Pons (tissue), 1 donor: ENCODE results near the gene DEK.

Experiments used
- DNase-seq: peaks from one replicate; pipeline ENCODE4 v3.0.0-alpha.2; 2016; ENCODE audit warnings: low spot score

DEK gene

DNA sequence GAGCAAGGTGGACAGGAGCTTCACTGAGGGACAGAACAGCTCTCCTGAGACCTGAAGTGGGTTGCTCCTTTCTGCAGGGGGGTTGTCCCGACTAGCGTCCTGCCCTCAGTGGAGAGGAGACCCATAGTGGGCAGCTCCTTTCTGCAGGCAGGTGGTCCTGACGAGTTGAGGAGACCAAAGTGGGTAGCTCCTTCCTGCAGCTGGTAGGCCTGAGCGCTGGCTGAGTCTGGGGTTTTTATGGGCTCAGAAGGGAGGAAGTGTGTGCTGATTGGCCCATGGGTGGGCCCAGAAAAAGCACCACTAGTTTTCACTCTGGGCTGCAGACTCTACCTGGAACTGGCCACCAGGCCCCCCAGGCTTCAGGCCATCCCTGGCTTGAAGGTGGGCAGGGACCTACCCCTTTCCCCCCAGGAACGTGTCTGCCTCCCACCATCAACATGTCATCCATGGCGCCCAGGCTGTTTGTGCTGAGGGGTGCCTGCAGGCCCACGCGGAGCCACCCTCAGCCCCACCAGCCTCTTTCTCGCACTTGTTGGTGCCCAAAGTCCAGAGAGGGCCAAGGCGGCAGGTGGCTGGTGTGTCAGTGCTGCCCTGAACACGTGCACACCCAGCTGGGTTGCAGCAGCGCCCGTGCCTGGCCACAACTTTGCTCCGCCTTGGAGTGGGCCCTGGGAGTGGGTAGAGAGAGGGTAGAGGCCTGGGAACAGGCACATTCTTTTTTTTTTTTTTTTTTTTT lies 1.6 kb upstream of the DEK start:
- DNase-seq: no peak

DNA sequence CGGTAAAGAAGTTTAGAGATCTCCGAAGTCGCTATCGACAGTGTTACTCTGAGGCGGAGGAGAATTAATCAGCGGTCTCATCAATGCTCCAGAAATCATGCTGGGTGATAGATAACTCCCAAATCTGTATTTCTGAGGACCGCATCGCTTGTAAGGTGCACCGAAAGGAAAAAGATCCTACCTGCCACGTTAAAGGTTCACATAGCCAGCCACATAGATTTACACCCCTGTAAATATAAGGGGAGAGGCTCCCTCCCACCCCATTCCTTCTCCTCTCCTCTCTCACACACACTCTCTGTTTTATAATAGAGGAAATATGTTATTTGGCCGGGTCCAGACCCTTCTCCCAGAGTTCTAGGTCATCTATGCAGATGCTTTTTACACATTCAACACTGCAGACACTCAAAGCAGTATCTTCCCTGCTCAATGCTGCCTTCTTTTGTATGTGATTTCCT lies 620 bp upstream of the DEK start:
- DNase-seq: peak; percentile 25

DNA sequence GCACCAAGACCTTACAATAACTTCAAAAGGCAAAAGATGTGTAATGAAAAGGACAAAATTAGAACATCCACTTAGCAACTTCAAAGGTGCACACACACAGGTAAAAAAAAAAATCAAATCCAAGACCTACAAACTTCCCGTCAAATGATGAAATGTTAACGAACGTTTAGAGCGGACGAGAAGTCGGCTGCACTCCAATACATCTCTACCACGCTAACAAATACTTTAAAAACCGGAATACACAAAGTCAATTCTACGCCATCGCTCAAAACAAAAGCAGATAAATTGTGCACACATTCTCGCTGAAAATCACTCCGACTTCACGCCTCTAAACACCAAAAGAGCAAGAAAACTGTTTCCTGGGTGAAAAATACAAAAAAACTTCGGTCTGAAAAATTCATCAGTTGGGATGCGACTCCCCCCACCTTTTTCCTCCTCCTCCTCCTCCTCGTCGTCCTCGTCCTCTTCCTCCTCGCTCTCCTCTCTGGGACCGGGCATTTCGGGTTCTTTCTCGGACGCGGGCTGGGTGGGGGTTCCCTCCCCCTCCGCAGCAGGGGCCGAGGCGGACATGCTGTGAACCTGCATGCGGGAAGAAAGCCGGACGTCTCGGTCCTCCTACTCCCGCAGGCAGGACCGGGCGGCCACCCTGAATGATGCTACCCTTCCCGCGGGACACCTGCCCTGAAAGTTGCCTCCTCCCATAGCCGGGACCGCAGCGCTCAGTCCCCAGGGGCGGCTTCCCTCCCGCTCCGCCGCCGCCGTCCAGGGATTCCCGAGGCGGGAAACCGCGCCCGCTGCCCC lies 712 bp downstream of the DEK start:
- DNase-seq: peak; percentile 46

DNA sequence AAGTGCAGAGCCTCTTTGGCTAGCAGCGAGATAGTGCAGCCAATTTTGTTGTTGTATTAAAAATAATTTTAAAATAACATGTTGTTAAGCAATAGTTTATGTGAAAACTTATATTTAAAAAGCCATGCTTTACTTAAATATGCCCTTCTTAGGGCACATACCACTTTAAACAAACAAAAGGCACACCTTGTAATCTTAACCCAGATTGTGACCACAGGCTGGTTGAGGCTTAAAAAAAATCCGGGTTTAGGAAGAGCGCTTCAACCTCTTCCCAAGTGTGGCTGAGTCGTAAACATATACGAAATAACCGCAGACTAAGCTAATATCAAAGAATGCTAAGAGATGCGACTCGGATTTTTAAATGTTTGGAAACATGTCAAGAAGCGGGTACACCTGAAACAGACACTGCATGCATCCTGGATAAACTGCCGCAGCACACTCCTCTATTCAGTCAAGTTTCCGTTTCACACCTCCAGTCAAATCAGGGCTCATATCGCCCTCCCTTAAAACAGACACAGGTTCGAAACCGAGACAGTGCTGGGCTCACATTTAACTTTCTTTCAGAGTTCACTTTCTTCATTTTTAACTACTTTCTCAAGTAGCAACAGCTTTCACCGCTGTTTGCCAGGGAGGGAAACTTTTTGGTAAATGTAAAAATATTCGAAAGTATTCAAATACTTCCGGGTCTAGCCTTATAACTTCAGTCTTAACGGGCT lies 1.5 kb downstream of the DEK start:
- peak; percentile 14 for DNase-seq

DNA sequence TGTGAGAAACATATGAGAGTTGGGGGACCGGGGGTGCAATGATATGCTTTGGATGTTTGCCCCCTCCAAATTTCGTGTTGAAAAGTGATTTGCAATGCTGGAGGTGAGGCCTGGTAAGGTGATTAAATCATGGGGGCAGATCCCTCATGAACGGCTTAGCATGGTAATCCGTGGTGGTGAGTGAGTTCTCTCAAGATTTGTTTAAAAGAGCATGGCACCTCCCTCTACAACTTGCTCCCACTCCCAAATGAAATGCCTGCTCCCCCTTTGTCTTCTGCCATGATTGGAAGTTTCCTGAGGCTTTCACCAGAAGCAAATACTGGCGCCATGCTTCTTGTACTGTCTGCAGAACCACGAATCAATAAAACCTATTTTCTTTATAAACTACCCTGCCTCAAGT lies 2.5 kb downstream of the DEK start:
- DNase-seq: no peak

DNA sequence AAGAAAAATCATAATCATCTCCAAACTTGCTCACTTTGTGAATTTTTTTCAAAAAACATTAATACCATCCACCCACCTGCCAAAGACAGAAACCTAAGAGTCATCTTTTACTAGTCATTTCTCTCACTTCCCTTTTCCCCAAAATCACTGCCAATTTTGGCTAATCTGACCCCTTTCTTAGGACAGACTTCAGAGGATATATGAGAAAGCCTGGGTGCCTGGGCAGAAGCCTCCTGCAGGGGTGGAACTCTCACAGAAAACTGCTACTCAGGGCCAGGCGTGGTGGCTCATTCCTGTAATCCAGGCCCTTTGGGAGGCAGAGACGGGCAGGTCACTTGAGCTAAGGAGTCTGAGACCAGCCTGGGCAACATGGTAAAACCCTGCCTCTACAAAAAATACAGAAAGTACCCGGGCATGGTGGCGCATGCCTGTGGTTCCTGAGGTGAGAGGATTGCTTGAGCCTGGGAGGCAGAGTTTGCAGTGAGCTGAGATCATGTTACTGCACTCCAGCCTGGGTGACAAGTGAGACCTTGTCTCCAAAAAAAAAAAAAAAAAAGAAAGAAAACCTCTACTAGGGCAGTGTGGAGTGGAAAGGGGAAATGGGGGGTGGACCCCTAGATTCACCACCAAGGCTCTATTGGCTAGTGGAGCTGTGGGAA lies 3.8 kb downstream of the DEK start:
- DNase-seq: peak; percentile 16

DNA sequence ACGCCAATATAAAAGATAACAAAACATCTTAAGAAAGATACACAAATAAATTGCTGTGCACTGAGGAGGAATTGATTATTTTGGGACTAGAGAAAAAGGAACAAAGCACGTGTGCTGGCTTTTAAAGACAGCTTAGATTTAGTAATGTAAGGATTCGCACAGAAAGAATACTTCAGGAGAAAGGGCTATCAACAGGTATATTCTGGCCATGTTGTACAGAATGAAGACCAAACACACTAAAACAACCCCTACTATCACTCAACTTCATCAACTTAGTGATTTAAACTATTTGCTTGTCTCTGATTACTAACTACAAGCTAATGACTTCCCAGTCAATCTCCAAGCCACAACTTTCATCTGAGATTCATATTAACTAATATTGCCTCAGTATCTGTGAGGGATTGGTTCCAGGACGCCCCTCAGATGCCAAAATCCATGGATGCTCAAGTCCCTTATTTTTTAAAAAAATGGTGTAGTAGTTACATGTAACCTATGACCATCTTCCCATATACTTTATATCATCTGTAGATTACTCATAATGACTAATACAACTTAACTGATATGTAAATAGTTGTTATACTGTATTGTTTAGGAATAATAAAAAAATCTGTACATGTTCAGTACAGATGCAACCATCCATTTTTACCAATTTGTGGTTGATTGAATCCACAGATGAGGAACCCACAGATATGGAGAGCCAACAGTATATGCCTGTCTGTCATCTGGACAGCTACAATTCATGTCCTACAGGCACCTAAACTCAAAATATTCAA lies 4.5 kb downstream of the DEK start:
- DNase-seq: no peak

DNA sequence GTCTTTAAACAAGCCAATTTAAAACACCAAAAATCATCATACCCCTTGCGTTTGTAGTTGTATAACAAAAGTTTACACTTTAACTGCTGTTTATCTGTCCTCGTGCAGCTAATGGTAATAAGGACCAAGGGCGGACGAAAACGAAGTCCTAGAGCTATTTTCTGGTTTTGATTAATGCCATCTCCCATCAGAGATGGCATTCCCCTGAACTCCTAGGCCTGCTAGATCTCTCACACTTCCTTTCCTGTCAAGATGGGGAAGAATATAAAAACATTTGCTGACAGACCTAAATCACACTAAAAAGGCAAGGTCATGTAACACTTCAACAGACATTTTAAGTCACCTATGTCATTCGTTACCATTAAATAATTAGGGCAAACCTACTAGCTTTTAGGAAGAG lies 9.5 kb downstream of the DEK start:
- DNase-seq: no peak

DNA sequence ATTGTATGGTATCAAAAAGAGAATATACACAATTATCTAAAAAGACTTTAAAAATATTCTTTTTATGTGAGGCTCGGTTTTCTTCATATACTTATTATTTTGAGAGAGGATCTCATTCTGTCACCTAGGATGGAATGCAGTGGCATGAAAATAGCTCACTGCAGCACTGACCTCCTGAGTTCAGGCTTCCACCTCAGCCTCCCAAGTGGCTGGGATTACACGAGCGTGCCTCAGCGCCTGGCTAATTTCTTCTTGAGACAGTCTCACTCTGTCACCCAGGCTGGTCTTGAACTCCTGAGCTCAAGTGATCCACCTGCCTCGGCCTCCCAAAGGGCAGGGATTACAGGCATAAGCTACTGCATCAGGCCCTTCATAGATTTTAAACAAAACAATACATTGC lies 10.7 kb downstream of the DEK start:
- DNase-seq: no peak

DNA sequence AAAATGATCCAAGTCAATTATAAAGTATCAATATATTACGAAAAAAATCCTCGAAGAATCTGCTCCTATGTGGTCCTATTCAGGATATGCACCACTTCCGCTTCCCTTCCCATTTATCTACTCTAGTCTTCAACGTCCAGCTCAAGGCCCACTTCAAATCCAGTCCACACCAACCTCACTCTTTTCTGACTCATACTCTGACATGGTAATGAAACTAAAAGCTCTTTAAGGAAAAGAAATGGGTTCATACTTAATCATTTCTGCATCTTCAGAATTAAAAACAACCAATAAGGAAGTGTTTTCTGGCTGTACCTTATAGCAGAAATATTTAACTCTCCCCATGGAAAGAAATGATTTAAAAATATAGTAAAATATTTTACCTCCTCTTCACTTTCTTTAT lies 15.1 kb downstream of the DEK start:
- no peak for DNase-seq

DNA sequence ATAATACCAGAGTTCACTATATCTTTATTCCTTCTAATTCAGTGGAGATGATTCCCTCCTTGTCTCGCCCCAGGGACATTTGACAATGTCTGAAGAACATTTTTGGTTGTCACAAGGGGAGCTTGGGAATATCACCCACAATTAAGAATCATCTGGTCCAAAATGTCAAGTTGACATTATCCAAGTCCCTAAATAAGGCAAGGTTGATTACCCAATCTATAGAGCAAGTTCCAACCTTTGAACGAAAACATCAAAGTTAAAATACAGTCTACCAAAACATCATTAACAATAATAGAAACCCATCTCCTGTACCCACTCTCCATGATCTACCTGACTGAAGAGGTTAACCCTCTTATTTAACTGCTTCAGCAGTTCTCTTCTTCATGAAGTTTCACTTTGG lies 15.6 kb downstream of the DEK start:
- no peak for DNase-seq

DNA sequence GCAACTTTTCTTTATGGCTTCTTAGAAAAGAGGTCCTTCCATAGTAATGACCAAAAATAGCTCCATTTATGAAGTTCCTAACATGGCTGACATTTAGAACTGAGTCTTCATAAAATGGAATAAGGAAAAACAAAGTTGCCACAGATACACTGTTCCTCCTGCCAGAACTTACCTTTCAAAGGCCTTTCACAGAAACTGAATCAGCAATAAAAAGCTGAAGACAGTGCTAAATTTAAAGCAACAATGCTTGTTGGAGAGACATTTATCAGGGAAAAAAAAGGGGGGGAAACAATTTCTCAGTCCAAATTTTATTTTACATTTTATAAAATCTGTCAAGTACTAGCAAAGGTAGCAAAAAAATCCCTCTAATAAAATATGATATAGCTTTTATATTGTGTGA lies 17.3 kb downstream of the DEK start:
- DNase-seq: no peak

DNA sequence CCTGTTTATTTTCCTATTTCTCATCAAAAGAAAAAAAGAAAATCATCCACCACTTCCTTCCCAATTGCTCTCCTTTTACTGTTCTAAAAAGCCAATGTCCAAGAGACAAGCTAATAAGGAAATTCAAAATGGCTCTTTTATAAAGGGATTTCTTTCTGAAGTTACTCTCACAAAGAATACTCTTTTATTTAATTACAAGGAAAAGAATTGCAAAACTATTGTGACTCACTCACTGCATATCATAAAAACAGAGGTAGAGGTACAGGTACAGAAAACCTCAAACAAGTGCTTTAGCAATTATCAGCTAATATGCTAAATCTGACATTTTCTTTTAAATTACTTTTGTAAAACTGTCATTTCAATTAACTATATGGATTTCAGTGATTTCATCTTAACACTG lies 18.1 kb downstream of the DEK start:
- DNase-seq: no peak

DNA sequence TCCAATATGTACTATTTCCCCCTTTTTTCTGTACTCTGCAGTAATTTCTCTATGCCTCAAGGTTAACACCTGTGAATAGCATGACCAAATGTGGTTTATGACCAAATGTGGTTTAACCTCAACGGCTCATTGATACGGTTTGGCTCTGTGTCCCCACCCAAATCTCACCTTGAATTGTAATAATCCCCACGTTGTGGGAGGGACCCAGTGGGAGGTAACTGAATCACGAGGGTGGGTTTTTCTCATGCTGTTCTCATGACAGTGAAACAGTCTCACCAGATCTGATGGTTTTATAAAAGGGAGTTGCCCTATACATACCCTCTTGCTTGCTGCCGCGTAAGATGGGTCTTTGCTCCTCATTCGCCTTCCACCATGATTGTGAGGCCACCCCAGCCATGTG lies 18.7 kb downstream of the DEK start:
- no peak for DNase-seq

DNA sequence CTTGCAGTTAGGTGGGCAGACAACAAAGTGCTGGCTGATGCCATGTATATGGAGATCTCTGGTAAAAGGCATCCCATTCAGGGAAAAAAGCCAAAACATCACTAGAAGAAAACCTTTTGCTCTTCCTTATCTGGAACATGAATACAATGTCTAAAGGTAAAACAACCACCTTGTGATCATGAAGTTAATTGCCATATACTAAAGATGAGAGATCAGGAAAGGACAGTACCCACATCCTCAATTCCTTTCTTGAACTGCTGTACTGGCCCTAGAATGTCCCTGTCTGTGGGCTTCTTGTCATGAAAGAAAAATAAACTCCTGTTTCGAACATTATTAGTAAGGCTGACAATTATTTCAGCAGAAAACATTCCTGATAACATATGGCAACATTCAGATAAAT lies 19.3 kb downstream of the DEK start:
- DNase-seq: no peak

DNA sequence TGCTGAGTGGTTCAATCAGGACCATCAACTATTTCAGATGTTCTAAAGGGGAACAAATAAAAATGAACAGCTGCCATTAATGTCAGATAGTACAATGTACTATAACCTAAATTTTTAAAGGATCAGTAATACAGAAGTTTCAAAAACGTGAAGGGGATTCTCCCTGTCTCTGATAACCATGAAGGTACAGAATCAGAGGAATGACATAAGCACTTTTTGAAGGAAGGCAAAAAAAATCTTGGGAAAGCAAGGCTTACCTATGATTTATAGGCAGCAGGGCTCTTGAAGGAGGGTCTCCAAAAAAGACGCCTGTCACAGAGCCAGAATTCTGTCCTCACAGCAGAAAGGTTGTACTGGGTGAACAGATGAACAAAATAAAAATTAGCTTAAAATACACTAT lies 20.1 kb downstream of the DEK start:
- no peak for DNase-seq

DNA sequence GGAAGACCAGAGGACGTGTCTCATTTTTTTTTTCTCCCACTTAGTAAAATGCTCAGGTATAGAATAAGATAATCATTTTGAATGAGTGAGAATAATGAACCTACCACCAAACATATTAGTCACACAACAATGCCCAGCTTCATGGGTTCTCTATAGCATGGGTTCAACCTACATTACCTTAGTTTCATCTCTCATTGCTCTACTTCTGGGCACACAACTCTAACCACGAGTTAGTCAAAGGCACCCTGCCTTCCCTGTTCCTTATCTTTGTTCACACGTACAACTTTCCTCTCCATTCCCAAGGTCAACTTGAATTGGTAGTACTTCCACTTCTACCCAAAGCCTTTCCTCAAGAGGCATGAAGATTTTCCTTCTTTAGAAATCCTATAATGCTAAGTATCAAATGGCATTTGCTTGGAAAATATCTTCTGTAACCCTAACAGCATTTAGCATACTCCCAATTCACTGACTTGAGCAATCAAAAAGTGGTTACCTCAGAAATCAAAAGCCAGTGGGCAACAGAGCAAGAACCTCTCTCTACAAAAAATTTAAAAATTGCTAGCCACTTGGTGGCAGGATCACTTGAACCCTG lies 20.9 kb downstream of the DEK start:
- no peak for DNase-seq

DNA sequence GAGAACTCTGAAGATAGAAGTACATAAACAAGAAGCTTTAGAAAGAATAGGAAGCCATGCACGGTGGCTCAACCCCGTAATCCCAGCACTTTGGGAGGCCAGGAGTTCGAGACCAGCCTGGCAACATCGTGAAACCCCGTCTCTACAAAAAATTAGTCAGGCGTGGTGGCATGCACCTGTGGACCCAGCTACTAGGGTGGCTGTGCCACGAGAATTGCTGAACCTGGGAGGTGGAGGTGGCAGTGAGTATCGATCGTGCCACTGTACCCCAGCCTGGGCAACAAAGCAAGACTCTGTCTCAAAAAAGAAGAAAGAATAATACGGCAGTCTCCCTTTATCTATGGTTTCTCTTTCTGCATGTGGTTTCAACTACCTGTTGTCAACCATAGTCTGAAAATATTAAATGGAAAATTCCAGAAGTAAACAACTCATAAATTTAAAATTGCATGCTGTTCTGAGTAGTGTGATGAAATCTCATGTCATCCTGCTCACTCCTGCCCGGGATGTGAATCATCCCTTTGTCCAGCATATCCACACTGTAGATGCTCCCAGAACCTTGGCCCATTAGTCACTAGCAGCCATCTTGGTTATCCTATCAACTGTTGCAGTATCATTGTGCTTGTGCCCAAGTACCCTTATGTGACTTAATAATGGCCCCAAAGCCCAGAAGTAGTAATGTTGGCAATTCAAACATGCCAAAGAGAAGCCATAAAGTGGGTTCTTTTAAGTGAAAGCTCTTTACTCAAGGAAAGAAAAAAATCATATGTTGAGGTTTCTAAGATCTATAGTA lies 22.1 kb downstream of the DEK start:
- no peak for DNase-seq

DNA sequence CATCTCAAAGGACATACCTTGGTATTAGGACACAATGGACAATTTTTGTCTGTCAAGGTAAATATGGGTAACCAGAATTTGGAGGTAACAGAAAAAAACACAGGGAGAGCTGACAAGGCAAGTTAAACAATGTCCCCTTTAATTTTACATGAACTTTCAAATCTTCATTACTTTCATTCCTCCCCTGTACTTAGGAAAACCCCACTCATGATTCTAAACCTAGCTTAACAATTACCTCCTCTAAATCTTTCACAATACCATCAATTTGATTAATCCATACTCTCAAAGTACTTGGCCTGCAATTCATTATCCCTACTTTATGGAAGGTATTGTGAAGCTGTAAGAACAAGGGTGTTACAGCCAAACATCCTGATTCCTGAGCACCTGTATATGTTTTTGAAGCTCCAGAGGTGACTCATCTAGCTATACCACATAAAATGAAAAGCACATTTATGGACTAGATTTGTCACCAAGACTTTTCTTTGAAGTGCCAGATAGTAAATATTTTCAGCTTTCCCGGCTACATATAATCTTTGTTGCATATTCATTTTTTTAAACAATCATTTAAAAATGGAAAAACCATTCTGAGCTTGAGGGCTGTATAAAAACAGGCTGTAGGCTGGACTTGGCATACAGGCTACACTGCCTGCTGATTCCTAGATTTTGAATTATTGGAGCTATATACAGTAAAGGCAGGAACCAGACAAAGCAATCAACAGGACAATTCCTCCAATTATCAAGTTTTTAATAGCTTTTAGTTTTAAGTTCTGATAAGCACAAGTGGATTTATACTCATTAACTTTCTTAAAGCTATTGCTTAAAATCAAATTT lies 22.9 kb downstream of the DEK start:
- no peak for DNase-seq

DNA sequence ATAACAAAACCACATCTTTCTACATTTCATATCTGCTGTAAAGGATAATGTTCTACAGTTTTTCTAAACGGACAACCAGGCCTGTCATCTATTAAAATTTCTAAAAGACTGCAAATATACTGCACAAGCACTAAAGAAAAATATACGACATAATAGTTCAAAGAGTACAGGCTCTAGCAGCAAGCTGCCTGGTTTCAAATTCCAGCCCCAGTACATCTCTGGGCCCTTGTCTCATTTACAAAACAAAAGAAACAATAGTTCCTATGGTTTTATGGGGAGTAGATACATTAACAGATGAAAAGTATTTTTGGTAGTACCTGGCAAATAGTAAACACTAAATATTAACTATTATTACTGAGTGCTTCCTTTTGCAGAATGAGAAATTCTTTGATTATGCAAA lies 24.1 kb downstream of the DEK start:
- no peak for DNase-seq
